CD4-positive, alpha-beta T cell treated with Interleukin-6 for 4 hours (primary cell): ENCODE data around the gene KATNIP.
"Not testable (repeated sequence)": the region's sequence is repeated elsewhere in the genome, so short reads cannot be mapped to it uniquely, and the experiment has no call there.

Source experiments
- DNase-seq: peaks from one replicate; pipeline ENCODE4 v3.0.0-alpha.2; 2020; ENCODE audit warnings: mixed read lengths

Gene KATNIP

DNA sequence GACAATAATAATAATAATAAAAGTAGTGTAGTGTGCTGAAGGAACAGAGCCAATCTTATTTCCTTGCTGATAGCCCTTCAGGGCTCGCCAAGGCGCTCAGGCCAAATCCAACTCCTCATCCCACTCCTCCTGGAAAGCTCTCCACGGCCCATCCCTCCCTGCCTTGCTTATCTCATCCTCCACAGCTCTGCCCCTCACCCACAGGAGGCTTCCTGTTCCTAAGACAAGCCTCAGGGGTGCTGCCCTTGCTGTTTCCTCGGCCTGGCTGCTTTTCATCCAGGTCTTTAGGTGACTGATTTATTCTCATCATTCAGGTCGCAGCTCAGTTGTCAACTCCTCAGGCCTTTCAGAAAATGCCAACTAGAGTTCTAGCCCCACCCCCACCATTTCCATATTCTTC is 11.4 kb upstream of the KATNIP start:
- DNase-seq: no peak

GRCh38 chr16:27539120-27539519 is 10.8 kb upstream of the KATNIP start:
- DNase-seq: no peak

- no peak for DNase-seq
Observed at GRCh38 chr16:27539636-27540035, 10.3 kb upstream of the KATNIP start.

DNA sequence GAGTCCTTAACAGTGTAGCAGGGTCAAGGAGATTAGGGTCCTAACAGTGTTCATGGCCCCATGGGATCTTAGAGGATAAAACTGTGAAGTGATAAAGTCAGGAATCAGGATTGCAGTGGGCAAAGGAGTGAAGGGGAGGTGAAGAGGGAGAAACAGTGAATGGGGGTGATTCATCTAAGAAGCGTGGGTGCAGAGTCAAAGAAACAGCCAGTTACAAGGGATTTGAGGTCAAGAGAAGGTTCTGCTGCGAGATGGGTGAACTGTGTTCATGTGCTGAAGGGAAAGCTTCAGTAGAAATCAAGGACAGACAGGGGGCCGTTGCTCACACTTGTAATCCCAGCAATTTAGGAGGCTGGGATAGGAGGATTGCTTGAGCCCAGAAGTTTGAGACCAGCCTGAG is 6.1 kb upstream of the KATNIP start:
- no peak for DNase-seq

DNA sequence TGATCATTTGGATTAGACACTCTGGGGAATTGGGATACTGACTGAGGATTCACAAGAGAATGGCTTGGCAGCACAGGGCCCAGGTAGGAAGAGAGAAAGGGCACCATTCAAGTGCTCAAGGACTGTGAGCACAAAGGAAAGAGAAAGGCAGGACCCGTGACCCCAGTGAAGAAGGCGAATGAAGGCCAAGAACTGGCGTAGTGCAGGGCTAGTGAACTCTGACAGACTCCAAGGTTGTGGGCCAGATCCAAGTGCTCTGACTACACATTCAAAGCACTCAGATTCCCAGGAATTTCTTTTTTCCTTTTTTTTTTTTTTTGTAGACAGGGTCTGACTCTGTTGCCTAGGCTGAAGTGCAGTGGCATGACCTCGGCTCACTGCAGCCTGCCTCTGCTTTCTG is 5.3 kb upstream of the KATNIP start:
- no peak for DNase-seq

GRCh38 chr16:27547134-27547533 is 2.8 kb upstream of the KATNIP start:
- no peak for DNase-seq

DNA sequence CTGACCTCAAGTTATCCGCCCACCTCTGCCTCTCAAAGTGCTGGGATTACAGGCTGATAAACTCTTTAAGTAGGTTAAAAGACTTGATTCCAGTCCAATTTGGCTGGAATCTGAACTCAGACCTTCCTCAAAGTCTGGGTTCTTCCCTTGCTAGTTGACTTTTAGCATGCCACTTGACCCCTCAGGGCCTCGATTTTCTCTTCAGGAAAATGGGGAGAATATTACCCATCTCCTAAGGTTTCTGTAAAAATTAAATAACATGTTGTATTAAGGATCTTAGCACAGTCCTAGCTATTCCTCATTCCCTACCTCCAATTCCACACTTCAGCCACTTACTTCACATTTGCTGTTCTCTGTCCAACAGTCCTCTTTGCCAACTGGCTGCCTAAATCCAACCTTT is 2.1 kb upstream of the KATNIP start:
- DNase-seq: no peak

DNA sequence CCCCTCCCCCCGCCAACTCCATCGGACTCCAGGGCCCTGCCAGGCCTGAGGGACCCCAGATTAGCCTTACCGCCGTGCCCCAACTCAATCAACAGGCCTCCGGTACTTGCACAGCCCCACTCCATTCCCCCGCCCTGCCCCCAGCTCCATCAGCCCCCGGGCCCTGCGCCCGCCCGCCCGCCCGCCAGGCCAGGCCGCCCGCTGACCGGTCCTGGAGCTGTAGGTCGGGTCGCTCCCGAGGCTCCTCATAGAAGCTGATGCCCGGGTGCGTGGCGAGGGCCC is 539 bp upstream of the KATNIP start:
- DNase-seq: no peak

GRCh38 chr16:27550582-27550920 is 607 bp downstream of the KATNIP start:
- DNase-seq: no peak

DNA sequence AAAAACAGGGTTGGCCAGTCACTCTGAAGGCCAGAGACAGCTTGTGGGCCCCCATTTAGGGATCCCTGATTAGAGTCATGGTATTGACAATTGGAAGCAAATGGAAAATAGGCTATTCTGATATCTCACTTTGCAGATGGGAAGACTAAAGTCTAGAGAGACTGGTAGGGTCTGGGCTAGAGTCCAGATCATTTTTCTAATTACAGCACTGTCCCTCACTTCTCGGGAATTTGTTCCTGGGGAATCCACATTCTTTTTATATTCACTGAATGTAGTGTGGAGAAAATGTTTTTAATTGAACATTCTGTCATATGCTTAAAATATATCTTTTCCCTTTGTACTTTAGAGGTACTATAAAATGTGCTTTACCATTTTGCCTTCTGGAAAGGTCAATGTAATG is 1.1 kb downstream of the KATNIP start:
- DNase-seq: no peak

DNA sequence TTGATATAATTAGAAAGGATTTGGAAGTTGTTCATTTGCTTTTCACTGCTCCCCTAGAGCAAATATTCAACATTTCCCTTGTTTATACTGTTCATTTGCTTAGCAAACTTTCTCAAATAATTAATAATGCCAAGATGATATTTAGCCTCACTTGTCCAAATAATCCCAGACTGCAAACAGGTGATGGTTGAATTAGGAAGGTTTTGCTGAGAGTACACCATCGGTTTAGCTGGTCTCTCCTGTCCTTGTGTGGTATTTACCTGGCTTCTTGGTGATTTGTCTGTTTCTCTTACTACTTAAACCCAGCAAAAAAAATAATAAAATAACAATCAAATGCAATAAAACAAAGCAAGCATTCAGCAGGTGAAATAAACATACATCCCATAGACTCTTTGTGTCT is 6.5 kb downstream of the KATNIP start:
- no peak for DNase-seq

GRCh38 chr16:27558434-27558833 is 8.5 kb downstream of the KATNIP start:
- no peak for DNase-seq

DNA sequence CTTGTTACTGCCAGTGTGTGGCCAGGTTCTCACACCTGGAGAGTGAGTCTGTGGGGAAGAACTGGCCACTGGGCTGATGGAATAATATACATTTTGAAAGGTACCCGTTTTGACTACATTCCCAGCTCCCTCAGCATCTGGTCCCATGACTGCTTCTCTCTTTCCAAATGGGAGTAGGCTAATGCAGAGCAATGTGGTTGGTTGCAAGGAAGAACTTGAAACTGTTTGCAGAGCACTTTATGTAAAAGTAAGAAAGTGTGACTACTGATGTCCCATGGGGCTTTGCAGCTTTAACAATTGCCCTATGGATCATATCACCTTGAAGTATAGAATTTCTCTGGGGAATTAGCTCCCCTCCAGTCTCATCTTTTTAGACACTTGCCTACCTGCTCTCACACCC is 9.0 kb downstream of the KATNIP start:
- DNase-seq: no peak

DNA sequence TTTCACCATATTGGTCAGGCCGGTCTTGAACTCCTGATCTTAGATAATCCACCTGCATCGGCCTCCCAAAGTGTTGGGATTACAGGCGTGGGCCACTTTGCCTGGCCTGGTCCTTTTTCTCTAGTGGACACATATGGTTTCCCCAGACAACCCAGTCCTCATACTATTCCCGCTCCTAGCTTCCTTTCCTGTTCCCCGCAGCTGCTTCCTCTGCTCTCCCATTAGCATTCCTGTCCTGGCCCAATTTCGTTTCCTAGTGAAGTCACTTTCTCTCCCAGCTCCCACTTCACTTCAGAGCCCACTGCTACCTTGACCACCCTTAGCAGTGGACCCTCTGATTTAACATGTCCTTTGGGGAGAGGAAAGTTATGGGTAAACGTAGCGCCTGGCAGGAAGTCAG is 11.3 kb downstream of the KATNIP start:
- DNase-seq: no peak

DNA sequence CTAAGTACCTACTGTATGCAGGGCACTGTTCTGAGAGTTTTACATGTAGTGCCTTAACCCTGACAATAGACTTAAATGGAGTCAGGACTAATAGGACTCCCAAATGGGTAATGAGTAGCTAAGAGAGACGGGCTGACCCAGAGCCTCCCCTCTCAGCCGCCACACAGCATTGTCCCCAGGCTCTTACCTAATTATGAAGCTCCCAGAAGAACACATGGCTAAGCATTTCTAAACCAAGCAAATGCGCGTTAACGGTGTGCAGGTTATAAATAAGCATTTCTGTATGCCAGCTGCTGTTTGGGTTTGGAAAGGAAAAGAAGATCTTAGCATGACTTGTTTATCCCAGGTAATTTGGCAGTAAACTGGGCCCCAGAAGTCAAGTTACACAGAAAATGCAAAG is 14.3 kb downstream of the KATNIP start:
- DNase-seq: no peak

DNA sequence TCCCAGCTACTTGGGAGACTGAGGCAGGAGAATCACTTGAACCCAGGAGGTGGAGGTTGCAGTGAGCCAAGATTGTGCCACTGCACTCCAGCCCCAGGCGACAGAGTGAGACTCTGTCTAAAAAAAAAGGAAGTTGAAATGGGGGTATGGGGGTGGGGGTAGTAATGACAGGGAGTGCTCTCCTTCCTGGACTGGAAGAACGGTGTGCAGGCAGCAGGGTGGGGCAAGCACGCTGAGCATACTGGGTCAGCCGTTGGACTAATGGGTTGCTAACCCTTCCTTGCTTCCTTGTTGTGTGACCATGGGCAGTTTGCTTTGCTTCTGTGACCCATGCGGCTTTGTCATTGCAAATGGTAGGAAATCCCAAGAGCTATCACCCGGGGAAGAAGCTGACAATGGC is 16.5 kb downstream of the KATNIP start:
- no peak for DNase-seq

GRCh38 chr16:27568077-27568476 is 18.1 kb downstream of the KATNIP start:
- DNase-seq: no peak

DNA sequence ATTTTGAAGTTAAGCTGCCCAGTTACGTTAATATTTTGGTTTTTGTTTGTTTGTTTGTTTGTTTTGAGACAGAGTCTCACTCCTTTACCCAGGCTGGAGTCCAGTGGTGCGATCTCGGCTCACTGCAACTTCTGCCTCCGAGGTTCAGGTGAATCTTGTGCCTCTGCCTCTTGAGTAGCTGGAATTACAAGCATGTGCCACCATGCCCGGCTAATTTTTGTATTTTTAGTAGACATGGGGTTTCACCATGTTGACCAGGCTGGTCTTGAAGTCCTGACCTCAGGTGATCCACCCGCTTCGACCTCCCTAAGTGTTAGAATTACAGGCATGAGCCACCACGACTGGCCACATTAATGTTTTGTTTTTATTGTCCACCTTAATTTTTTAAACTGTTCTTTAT is 21.0 kb downstream of the KATNIP start:
- DNase-seq: not testable (repeated sequence)

GRCh38 chr16:27571433-27572326 is 21.7 kb downstream of the KATNIP start:
- no peak for DNase-seq

DNA sequence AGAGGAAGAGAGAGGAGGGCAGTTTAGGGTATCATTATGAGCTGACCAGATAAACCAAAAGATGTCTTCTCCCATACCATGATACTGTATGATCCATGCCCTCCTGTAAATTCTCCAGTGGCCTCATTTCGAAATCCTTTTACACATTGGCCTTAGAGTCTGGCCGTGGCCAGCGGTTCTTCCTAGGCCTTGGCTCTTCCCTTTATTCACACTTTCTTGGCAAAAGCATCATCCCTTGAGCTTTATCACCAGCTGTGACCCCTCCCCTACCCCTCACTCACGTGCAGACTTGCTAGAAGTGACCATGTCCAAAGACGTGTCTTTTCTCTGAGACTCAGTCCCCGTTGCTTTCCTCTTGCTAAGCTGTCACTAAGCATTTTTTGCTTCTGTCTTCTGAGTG is 22.8 kb downstream of the KATNIP start:
- no peak for DNase-seq

GRCh38 chr16:27576729-27577128 is 26.8 kb downstream of the KATNIP start:
- no peak for DNase-seq

GRCh38 chr16:27579087-27579980 is 29.4 kb downstream of the KATNIP start:
- DNase-seq: no peak

- no peak for DNase-seq
Observed at GRCh38 chr16:27582883-27583282, 32.9 kb downstream of the KATNIP start.

- DNase-seq: no peak
Observed at GRCh38 chr16:27583634-27584033, 33.7 kb downstream of the KATNIP start.
